GM12878 (cell line): ENCODE results near the gene CORO1A.
"Not testable (repeated sequence)": the region's sequence is repeated elsewhere in the genome, so short reads cannot be mapped to it uniquely, and the experiment has no call there.

Source experiments
- EZH2 ChIP-seq: IDR thresholded peaks from 2 replicates; pipeline ENCODE4 v1.6.1; 2012; ENCODE audit warnings: low read depth, mild to moderate bottlenecking, control low read depth, inconsistent platforms, low read length, borderline replicate concordance; ENCODE audit not compliant: control insufficient read depth
- JUNB ChIP-seq: IDR thresholded peaks from 2 replicates; pipeline ENCODE4 v1.6.1; 2016; ENCODE audit warnings: antibody characterized with exemption, mild to moderate bottlenecking
- NFIC ChIP-seq: IDR thresholded peaks from 2 replicates; pipeline ENCODE4 v1.6.1; 2012; ENCODE audit warnings: low read depth, mild to moderate bottlenecking, inconsistent platforms, low read length, moderate library complexity
- POLR2A ChIP-seq: IDR thresholded peaks from 2 replicates; pipeline ENCODE4 v1.6.1; 2011; ENCODE audit warnings: low read depth, mild to moderate bottlenecking, low read length
- POLR2AphosphoS5 ChIP-seq: IDR thresholded peaks from 2 replicates; pipeline ENCODE4 v1.6.1; 2011; ENCODE audit warnings: mild to moderate bottlenecking, low read length, inconsistent platforms
- RAD21 ChIP-seq: IDR thresholded peaks from 2 replicates; pipeline ENCODE4 v1.6.1; 2011; ENCODE audit warnings: mild to moderate bottlenecking, low read depth, low read length, moderate library complexity; ENCODE audit not compliant: insufficient read depth
- SMC3 ChIP-seq: IDR thresholded peaks from 2 replicates; pipeline ENCODE4 v1.6.1; 2011; ENCODE audit warnings: low read length, improper control_type of control experiment, borderline replicate concordance
- TCF12 ChIP-seq: IDR thresholded peaks from 2 replicates; pipeline ENCODE4 v1.6.1; 2011; ENCODE audit warnings: low read depth, mild to moderate bottlenecking, low read length
- TCF7 ChIP-seq: IDR thresholded peaks from 2 replicates; pipeline ENCODE4 v1.6.1; 2014; ENCODE audit warnings: antibody characterized with exemption, borderline replicate concordance
- ZSCAN29 ChIP-seq: fragments of 450-650 bp; IDR thresholded peaks from 2 replicates; pipeline ENCODE4 v1.6.1; 2017; ENCODE audit warnings: mild to moderate bottlenecking, moderate library complexity
- TF ChIP-seq, protein P1 (sequence below), 3 experiments: IDR thresholded peaks in 2 of 3; conservative IDR thresholded peaks in 1 of 3; 2 replicates each; pipeline ENCODE4 v1.5.1; 2011; ENCODE audit warnings: low read depth in 3 of 3, low read length in 3 of 3, mild to moderate bottlenecking in 3 of 3, control low read depth in 2 of 3, moderate library complexity in 2 of 3, inconsistent platforms in 1 of 3, mixed read lengths in 1 of 3; ENCODE audit not compliant: control insufficient read depth in 2 of 3, insufficient read depth in 1 of 3; ENCODE audit errors: extremely low read depth in 1 of 3
- TF ChIP-seq, protein P2 (sequence below): IDR thresholded peaks from 2 replicates; pipeline ENCODE4 v1.6.1; 2012; ENCODE audit warnings: low read depth, low read length, improper control_type of control experiment

DNA sequence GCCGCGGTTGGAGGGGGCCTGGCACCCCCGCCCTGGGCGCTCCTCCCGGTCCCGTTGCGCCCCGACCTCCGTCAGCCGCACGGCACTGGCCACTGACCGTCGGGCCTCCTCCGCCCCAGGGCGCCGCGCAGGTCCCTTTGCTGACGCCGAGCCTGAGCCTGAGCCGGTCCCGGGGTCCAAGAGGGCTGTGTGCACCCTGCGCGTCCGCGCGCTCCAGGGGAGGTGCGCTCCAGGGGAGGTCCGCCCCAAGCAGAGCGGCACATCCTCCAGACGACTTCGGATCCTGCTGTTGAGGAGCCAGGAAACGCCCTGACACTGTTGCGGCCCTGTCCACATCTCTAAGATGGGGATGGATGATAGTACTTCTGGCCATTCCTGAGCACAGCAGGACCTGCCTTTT, 22.9 kb downstream of the CORO1A start:
- not testable (repeated sequence) for TF ChIP-seq SMC3, JUNB, ZSCAN29, POLR2A, POLR2AphosphoS5, TCF7, NFIC, RAD21, EZH2, TCF12
- TF ChIP-seq, protein P1, sequence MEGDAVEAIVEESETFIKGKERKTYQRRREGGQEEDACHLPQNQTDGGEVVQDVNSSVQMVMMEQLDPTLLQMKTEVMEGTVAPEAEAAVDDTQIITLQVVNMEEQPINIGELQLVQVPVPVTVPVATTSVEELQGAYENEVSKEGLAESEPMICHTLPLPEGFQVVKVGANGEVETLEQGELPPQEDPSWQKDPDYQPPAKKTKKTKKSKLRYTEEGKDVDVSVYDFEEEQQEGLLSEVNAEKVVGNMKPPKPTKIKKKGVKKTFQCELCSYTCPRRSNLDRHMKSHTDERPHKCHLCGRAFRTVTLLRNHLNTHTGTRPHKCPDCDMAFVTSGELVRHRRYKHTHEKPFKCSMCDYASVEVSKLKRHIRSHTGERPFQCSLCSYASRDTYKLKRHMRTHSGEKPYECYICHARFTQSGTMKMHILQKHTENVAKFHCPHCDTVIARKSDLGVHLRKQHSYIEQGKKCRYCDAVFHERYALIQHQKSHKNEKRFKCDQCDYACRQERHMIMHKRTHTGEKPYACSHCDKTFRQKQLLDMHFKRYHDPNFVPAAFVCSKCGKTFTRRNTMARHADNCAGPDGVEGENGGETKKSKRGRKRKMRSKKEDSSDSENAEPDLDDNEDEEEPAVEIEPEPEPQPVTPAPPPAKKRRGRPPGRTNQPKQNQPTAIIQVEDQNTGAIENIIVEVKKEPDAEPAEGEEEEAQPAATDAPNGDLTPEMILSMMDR (IDR thresholded peaks at IDR 0.05 in 2 of 3, conservative IDR thresholded peaks at IDR 0.05 in 1 of 3; ENCODE audit: control insufficient read depth in 2 of 3, extremely low read depth in 1 of 3, insufficient read depth in 1 of 3, low read depth in 3 of 3, low read length in 3 of 3): not testable (repeated sequence)
- TF ChIP-seq, protein P2, sequence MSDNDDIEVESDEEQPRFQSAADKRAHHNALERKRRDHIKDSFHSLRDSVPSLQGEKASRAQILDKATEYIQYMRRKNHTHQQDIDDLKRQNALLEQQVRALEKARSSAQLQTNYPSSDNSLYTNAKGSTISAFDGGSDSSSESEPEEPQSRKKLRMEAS: not testable (repeated sequence)
